HUES6 (cell line): ENCODE data around the gene CRACR2A.

Experiments used
- H3K27ac ChIP-seq: 2 replicates; pipeline ENCODE4 v1.7.0; 2013; ENCODE audit warnings: low read depth, mild to moderate bottlenecking, low read length, inconsistent platforms
- H3K27me3 ChIP-seq: 2 replicates; pipeline ENCODE4 v1.6.1; 2013; ENCODE audit warnings: low read length; ENCODE audit not compliant: control insufficient read depth, insufficient read depth
- H3K36me3 ChIP-seq: 2 replicates; pipeline ENCODE4 v1.6.1; 2013; ENCODE audit warnings: low read length; ENCODE audit not compliant: control insufficient read depth, insufficient read depth
- H3K4me1 ChIP-seq: 2 replicates; pipeline ENCODE4 v1.6.1; 2013; ENCODE audit warnings: low read length; ENCODE audit not compliant: control insufficient read depth, insufficient read depth
- H3K4me3 ChIP-seq: 2 replicates; pipeline ENCODE4 v1.5.1; 2013; ENCODE audit warnings: low read depth, low read length
- H3K9ac ChIP-seq: one replicate; pipeline ENCODE4 v1.6.1; 2013; ENCODE audit warnings: mild to moderate bottlenecking, low read length
- H3K9me3 ChIP-seq: 2 replicates; pipeline ENCODE4 v1.6.1; 2013; ENCODE audit warnings: low read depth, low read length; ENCODE audit not compliant: control insufficient read depth, insufficient read depth

The CRACR2A gene

GRCh38 chr12:3752741-3753486 is at the start of gene CRACR2A:
Gene CRACR2A, minus strand, starts transcription at chr12:3753109. Its CDS starts 56,110 bp downstream, at chr12:3696999.
- no peak within 1 kb of the TSS for H3K27ac ChIP-seq
- peak within 1 kb of the TSS; percentile 52 for H3K4me3 ChIP-seq
- H3K9me3 ChIP-seq: no peaks in the 10 kb centered on the region
- H3K9ac ChIP-seq: no peak within 1 kb of the TSS
- peaks cover 12% of the 10 kb centered on the region; the same call in 1 of the 2 replicates for H3K4me1 ChIP-seq
- H3K27me3 ChIP-seq: peaks cover 14% of the 10 kb centered on the region
- no peaks in the 10 kb centered on the region for H3K36me3 ChIP-seq

- Histone ChIP-seq H3K4me1 (peaks cover 6% of the 10 kb centered on the region), H3K27ac (no peak overlapping the region), H3K27me3 (no peaks in the 10 kb centered on the region), H3K36me3 (peaks cover 3% of the 10 kb centered on the region; the same call in 1 of the 2 replicates), H3K9ac (no peak overlapping the region), H3K4me3 (no peak overlapping the region), H3K9me3 (no peaks in the 10 kb centered on the region)
Observed at GRCh38 chr12:3797531-3798048, 44.7 kb upstream of the CRACR2A start.

DNA sequence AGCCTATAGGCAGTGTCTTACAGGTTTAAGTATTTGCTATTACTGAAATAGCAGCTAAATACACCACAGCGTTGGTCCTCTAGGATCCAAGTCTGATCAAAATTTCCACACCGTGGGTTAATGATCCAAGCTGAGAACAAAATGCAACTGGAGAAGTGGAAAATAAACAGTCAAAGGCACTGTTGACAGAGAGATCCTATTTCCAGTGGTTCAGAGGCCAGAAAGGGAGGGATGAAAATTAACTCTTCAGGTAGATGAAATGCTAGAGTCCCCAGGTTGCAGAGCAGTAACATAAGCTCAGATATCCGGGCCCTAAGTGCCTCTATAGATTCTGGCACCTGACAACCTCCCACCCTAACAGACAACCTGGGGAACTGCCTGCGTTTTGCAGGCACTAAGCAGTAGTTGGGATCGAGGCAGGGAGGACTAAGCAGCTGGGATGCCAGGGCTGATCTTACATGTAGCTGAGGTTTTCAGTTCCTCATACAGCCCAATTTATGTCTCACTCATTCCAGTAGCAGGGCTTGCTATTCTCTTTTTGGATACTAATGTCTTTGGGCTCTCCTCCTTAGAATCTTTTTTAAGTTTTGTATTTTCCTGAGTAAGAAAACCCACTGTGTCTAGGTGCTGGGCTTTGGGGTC is 42.7 kb upstream of the CRACR2A start:
- Histone ChIP-seq H3K27ac (no peak overlapping the region), H3K27me3 (no peaks in the 10 kb centered on the region), H3K9me3 (no peaks in the 10 kb centered on the region), H3K4me3 (no peak overlapping the region), H3K4me1 (peaks cover 7% of the 10 kb centered on the region), H3K36me3 (peaks cover 3% of the 10 kb centered on the region; the same call in 1 of the 2 replicates), H3K9ac (no peak overlapping the region)

GRCh38 chr12:3795066-3795465 is 42.2 kb upstream of the CRACR2A start:
- Histone ChIP-seq H3K27me3 (no peaks in the 10 kb centered on the region), H3K36me3 (peaks cover 3% of the 10 kb centered on the region; the same call in 1 of the 2 replicates), H3K4me1 (peaks cover 7% of the 10 kb centered on the region), H3K9me3 (no peaks in the 10 kb centered on the region), H3K27ac (no peak overlapping the region), H3K4me3 (no peak overlapping the region), H3K9ac (no peak overlapping the region)

- no peak overlapping the region for H3K9ac ChIP-seq
- H3K27ac ChIP-seq: no peak overlapping the region
- peaks cover 13% of the 10 kb centered on the region for H3K4me1 ChIP-seq
- H3K36me3 ChIP-seq: no peaks in the 10 kb centered on the region
- H3K4me3 ChIP-seq: no peak overlapping the region
- no peaks in the 10 kb centered on the region for H3K27me3 ChIP-seq
- no peaks in the 10 kb centered on the region for H3K9me3 ChIP-seq
Observed at GRCh38 chr12:3792623-3793288, 39.8 kb upstream of the CRACR2A start.

DNA sequence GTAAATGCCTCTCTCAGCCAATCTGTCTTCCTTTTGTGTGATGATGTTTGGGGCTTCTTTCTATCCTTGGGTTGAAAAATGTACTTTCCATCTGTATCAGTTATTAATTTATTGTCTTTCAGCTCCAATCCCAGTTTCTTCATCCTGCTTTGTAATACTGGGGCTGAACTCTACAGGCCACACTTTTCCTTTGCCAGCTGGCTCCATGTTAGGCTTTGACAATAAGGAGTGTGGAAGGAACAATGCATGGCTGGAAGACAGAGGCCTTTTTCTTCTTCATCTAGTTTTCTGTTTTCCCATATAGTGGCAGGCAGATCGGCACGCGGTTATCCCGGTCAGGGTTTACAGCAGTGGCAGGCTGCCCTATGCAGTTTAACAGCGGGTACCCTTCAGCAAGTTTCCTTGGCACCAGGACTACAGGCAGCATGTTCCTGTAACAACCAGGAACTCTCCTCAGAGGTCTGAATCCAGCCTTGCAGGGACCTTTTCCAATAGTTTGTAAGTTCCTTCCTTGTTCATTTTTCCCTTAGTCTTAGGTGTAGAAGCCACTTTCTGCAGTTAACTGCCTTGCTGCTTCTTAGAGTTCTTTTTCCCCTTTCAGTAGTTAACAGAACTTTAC is 38.5 kb upstream of the CRACR2A start:
- no peaks in the 10 kb centered on the region for H3K9me3 ChIP-seq
- no peak overlapping the region for H3K4me3 ChIP-seq
- H3K27ac ChIP-seq: no peak overlapping the region
- H3K27me3 ChIP-seq: no peaks in the 10 kb centered on the region
- no peak overlapping the region for H3K9ac ChIP-seq
- no peaks in the 10 kb centered on the region for H3K36me3 ChIP-seq
- H3K4me1 ChIP-seq: peaks cover 13% of the 10 kb centered on the region

DNA sequence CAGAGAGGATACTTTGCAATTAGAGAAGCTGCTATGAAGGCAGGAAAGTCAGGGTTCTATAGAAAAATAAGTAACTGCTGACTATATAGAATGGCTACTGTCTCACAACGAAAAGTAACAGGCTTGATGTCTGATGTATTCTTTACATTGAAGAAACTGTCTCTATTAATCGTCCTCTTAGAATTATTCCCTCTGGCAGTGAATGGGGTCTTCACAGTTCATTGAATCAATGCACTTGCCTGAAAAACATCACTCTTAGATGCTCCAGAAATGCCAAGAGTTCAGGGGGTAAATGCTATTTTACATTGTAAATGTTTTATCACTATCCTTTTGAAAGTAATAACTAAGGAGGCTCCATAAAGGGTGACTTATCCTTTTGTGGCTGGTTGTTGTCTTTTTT is 37.7 kb upstream of the CRACR2A start:
- H3K27me3 ChIP-seq: no peaks in the 10 kb centered on the region
- no peak overlapping the region for H3K4me3 ChIP-seq
- no peak overlapping the region for H3K9ac ChIP-seq
- no peaks in the 10 kb centered on the region for H3K9me3 ChIP-seq
- H3K36me3 ChIP-seq: no peaks in the 10 kb centered on the region
- H3K4me1 ChIP-seq: peaks cover 13% of the 10 kb centered on the region
- no peak overlapping the region for H3K27ac ChIP-seq

DNA sequence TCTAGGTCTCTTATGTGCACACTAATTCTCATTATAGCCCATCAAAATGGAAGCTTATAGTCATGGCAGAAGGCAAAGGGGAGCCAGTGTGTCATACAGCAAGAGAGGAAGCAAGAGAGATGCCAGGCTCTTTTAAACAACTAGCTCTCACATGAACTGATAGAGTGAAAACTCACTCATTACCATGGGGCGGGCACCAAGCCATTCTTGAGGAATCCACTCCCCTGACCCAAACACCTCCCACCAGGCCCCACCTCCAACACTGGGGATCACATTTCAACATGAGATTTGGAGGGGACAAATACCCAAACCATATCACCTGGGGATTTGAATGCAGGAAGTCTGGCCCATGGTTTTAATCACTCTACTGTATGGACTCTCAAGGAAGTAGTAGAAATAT is 36.9 kb upstream of the CRACR2A start:
- H3K4me3 ChIP-seq: no peak overlapping the region
- no peak overlapping the region for H3K27ac ChIP-seq
- no peaks in the 10 kb centered on the region for H3K9me3 ChIP-seq
- no peak overlapping the region for H3K9ac ChIP-seq
- H3K27me3 ChIP-seq: no peaks in the 10 kb centered on the region
- no peaks in the 10 kb centered on the region for H3K36me3 ChIP-seq
- peaks cover 13% of the 10 kb centered on the region for H3K4me1 ChIP-seq

DNA sequence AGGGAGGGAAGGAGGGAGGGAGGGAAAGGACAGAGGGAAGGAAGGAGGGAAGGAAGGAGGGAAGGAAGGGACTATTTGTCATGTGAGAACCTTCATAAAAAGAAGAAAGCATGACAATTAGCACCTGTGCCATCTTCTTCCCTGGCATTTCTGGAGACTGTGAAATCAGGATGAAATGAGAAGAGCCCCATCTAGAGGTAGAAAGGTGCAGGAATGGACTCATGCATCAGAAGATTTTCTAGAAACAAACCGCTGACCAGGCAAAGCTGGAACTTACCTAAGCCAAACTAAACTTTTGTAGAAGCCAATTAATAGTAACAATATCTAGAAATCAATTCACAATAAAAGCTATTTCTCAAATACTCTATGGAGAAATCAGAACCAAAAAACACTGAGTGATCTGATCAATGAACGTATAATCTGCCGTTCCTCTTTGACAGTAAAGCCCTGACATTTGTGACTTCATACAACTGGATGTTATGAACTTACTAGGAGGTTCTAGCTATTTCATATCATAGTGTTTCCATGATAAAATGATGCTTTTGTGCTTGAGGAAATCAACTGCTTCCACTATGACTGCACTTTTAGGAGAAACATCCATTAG is 24.4 kb upstream of the CRACR2A start:
- H3K9me3 ChIP-seq: no peaks in the 10 kb centered on the region
- H3K4me3 ChIP-seq: no peak overlapping the region
- H3K27ac ChIP-seq: no peak overlapping the region
- H3K27me3 ChIP-seq: no peaks in the 10 kb centered on the region
- H3K4me1 ChIP-seq: no peaks in the 10 kb centered on the region
- H3K36me3 ChIP-seq: no peaks in the 10 kb centered on the region
- no peak overlapping the region for H3K9ac ChIP-seq

DNA sequence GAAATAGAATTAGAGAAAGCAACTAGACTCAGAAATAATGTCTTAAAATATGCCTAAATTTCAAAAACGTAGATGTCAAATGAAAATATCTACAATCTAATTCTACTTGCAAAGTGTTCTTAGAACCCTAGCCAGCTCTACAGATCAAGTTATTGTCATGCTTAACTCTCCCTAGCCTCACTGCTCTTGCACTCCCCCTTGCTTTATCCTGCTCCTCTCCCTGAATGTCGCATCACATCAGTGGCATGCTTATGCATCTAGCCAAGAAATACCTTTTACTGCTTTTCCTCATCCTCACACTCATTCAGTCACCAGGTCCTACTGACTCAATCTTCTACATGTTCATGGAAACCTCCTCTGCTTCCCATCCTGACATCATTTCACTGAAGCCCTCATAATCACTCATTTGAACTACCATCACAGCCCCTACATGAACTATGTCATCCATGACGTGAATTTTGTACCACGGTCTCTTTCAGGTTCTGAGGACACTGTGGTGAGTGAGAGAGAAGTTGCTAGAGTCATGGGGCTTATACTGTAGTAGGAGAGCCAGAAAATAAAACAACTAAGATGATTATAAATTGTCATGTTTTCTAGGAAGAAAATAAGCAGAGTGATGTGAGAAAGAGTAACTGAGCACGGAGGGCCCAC is 22.6 kb upstream of the CRACR2A start:
- H3K36me3 ChIP-seq: no peaks in the 10 kb centered on the region
- H3K4me3 ChIP-seq: no peak overlapping the region
- H3K27ac ChIP-seq: no peak overlapping the region
- no peaks in the 10 kb centered on the region for H3K27me3 ChIP-seq
- H3K9me3 ChIP-seq: no peaks in the 10 kb centered on the region
- no peak overlapping the region for H3K9ac ChIP-seq
- H3K4me1 ChIP-seq: no peaks in the 10 kb centered on the region
